Measurements from ENCODE around the gene MGLL. TPM values are rescaled to one million over a fixed set of nuclear protein-coding genes. Genes with fewer than 3 reads are reported as not detected.
A peak's percentile ranks its signal among the peaks of the same experiment; 100 is the strongest.

MGLL gene
- total RNA-seq, 1 donor from 2014 or later = 61.0 TPM

- DNase-seq (ENCODE audit: low spot score) = no peak
- H3K9me3 Mint-ChIP-seq (ENCODE audit: low read depth) = peaks cover 7% of the 10 kb centered on the region
- H3K36me3 Mint-ChIP-seq (ENCODE audit: low read depth) = peaks cover 3% of the 10 kb centered on the region
- peaks cover 41% of the 10 kb centered on the region for H3K4me1 Mint-ChIP-seq (ENCODE audit: low read depth)
- TF ChIP-seq, protein P1, sequence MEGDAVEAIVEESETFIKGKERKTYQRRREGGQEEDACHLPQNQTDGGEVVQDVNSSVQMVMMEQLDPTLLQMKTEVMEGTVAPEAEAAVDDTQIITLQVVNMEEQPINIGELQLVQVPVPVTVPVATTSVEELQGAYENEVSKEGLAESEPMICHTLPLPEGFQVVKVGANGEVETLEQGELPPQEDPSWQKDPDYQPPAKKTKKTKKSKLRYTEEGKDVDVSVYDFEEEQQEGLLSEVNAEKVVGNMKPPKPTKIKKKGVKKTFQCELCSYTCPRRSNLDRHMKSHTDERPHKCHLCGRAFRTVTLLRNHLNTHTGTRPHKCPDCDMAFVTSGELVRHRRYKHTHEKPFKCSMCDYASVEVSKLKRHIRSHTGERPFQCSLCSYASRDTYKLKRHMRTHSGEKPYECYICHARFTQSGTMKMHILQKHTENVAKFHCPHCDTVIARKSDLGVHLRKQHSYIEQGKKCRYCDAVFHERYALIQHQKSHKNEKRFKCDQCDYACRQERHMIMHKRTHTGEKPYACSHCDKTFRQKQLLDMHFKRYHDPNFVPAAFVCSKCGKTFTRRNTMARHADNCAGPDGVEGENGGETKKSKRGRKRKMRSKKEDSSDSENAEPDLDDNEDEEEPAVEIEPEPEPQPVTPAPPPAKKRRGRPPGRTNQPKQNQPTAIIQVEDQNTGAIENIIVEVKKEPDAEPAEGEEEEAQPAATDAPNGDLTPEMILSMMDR (IDR thresholded peaks at IDR 0.05) = no peak
- H3K27ac Mint-ChIP-seq (ENCODE audit: unreplicated experiment) = peak overlapping the region; percentile 72
- peak overlapping the region; percentile 91 for H3K4me3 Mint-ChIP-seq (ENCODE audit: unreplicated experiment)
- H3K27me3 Mint-ChIP-seq (ENCODE audit: low read depth) = no peaks in the 10 kb centered on the region
These were observed 539 bp upstream of the MGLL start for GRCh38 chr3:127822682-127823425.

- Mint-ChIP-seq H3K9me3 (ENCODE audit: low read depth) (peaks cover under 1% of the 10 kb centered on the region), H3K27me3 (ENCODE audit: low read depth) (no peaks in the 10 kb centered on the region), H3K27ac (ENCODE audit: unreplicated experiment) (peak overlapping the region; percentile 59), H3K4me3 (ENCODE audit: unreplicated experiment) (peak overlapping the region; percentile 91), H3K4me1 (ENCODE audit: low read depth) (peaks cover 50% of the 10 kb centered on the region), H3K36me3 (ENCODE audit: low read depth) (peaks cover 5% of the 10 kb centered on the region)
- TF ChIP-seq, protein P1 (IDR thresholded peaks at IDR 0.05) = no peak
- no peak for DNase-seq (ENCODE audit: low spot score)
These were observed 921 bp downstream of the MGLL start for GRCh38 chr3:127821394-127821793.

- Mint-ChIP-seq H3K9me3 (ENCODE audit: low read depth) (no peaks in the 10 kb centered on the region), H3K4me1 (ENCODE audit: low read depth) (peaks cover 50% of the 10 kb centered on the region), H3K4me3 (ENCODE audit: unreplicated experiment) (peak overlapping the region; percentile 91), H3K27ac (ENCODE audit: unreplicated experiment) (peak overlapping the region; percentile 28), H3K36me3 (ENCODE audit: low read depth) (peaks cover 11% of the 10 kb centered on the region), H3K27me3 (ENCODE audit: low read depth) (no peaks in the 10 kb centered on the region)
- TF ChIP-seq, protein P1 (IDR thresholded peaks at IDR 0.05) = no peak
- no peak for DNase-seq (ENCODE audit: low spot score)
These were observed 1.4 kb downstream of the MGLL start for GRCh38 chr3:127820826-127821313.

- Mint-ChIP-seq H3K9me3 (ENCODE audit: low read depth) (no peaks in the 10 kb centered on the region), H3K27me3 (ENCODE audit: low read depth) (no peaks in the 10 kb centered on the region), H3K4me1 (ENCODE audit: low read depth) (peaks cover 46% of the 10 kb centered on the region), H3K36me3 (ENCODE audit: low read depth) (peaks cover 16% of the 10 kb centered on the region), H3K4me3 (ENCODE audit: unreplicated experiment) (peak overlapping the region; percentile 91), H3K27ac (ENCODE audit: unreplicated experiment) (peak overlapping the region; percentile 28)
- no peak for DNase-seq (ENCODE audit: low spot score)
- TF ChIP-seq, protein P1 (IDR thresholded peaks at IDR 0.05) = peak; percentile 57
These were observed 2.0 kb downstream of the MGLL start for GRCh38 chr3:127820221-127820825.

DNA sequence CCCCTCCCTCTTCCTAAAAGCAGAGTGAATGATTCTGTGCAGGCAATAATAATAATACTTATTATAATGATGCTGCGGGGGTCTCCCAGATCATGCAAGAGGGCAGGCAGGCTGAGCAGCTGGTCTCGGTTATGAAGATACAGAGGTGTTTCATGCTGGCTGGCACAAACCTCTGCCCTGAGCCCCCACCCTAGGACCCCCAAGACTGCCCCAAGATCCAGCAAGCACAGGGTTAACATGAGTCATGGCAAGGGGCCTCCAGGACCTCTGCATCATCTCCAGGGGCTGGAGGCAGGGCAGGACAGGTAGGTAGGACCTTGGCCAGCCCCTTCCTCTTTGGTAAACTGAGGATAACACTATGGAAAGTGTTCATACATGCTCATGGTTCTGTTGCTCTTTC is 2.7 kb downstream of the MGLL start:
- no peak for DNase-seq (ENCODE audit: low spot score)
- peaks cover 46% of the 10 kb centered on the region for H3K4me1 Mint-ChIP-seq (ENCODE audit: low read depth)
- peak overlapping the region; percentile 91 for H3K4me3 Mint-ChIP-seq (ENCODE audit: unreplicated experiment)
- H3K36me3 Mint-ChIP-seq (ENCODE audit: low read depth) = peaks cover 20% of the 10 kb centered on the region
- H3K27ac Mint-ChIP-seq (ENCODE audit: unreplicated experiment) = no peak overlapping the region
- no peaks in the 10 kb centered on the region for H3K9me3 Mint-ChIP-seq (ENCODE audit: low read depth)
- TF ChIP-seq, protein P1 (IDR thresholded peaks at IDR 0.05) = no peak
- no peaks in the 10 kb centered on the region for H3K27me3 Mint-ChIP-seq (ENCODE audit: low read depth)
